GM19372 (cell line): ENCODE data around the gene SPAG8.

ENCODE experiments used
- ATAC-seq: cut with Tn5 transposase; IDR thresholded peaks from one replicate; pipeline ENCODE4 v1.9.1; 2021; ENCODE audit warnings: mild to moderate bottlenecking, low read depth, moderate library complexity; ENCODE audit not compliant: unreplicated experiment

The SPAG8 gene

GRCh38 chr9:35840881-35841644 is 29.0 kb upstream of the SPAG8 start:
- no peak for ATAC-seq

DNA sequence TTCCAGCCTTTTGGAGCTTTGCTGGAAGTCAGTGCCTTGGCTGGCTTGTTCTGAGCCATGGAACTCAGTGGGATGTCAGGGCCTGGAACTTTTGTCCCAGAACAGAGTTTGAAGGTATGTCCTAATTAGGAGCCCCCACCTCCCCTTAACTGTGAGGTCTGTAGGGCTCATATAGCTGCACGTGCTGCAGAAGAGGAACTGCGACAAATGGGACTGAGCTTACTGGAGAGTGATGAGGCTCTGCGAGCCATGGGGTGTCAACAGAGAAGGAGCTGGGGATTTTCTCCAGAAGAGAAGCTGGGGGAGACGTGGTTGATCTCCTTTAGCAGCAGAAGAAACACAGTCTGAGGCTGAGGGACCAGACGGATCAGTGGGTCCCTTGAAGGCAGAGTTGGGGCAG is 27.9 kb upstream of the SPAG8 start:
- ATAC-seq: no peak

DNA sequence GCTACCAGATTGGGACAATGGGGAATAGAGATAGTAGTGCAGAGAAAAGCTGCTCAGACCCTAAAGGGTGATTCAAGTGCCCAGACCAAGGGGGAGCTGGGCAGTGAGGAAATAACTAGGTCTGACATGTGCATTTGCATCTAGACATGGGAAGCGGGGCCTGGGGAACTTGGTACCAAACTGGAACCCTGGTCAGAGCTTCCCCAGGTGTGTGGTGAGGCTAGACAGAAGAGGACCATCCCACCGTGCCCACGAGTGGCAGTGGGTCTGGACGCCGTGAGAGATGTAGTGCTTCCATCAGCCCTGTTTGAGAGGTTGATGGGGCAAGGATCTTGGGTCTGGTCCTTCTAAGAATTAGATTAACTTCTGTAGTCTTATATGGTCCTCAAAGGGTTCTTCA is 24.5 kb upstream of the SPAG8 start:
- ATAC-seq: no peak

- no peak for ATAC-seq
Measured at GRCh38 chr9:35835766-35836165, 23.7 kb upstream of the SPAG8 start.

DNA sequence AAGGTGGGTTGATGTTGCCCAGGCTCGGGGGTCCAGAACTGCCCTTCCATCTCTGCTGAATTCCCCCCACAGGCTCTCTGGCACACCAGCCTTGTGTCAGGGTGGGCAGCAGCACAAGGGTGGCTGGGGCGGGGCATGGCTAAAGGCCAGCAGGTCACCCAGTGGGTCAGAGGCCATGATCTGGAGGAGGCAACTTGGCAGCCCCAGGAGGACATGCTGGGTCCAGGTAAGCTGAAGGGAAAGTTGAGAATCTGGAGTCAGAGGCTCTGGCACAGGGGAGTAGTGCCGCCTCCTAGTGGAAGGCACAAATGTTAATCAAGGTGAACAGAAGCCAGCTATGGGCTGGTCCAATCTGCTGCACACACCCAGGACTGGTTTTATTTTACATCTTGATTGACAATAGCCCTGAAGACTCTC is 23.2 kb upstream of the SPAG8 start:
- no peak for ATAC-seq

GRCh38 chr9:35834260-35835215 is 22.5 kb upstream of the SPAG8 start:
- ATAC-seq: no peak

GRCh38 chr9:35832814-35833213 is 20.8 kb upstream of the SPAG8 start:
- ATAC-seq: no peak

DNA sequence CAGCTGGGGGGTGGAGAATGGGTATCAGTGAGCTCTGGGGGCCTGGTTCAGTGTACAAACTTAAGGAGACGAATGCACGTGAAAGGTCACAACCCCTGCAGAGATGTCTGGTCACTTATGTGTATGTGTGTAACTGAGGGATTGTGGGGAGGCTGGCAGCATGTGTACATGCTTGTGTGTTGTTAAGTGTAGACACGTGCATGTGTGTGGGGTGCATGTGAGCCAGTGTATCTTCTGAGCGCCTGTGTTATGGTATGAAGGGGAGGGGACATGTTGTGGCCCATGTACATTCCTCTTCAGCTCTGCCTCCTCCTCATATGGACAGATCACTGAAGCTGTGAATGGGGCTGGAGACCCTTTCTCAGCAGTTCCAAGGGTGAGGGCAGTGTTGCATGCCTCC is 19.0 kb upstream of the SPAG8 start:
- no peak for ATAC-seq

GRCh38 chr9:35829764-35830096 is 17.7 kb upstream of the SPAG8 start:
- ATAC-seq: no peak

GRCh38 chr9:35829084-35829763 is 17.2 kb upstream of the SPAG8 start, which contains the start of gene TMEM8B:
TMEM8B (plus strand) TSS chr9:35829228; CDS start chr9:35829448, 220 bp downstream.
- ATAC-seq: peak; percentile 80

- ATAC-seq: no peak
Measured at GRCh38 chr9:35828716-35829083, 16.6 kb upstream of the SPAG8 start, which contains the start of gene FAM221B. FAM221B (minus strand) TSS chr9:35828732; CDS start chr9:35826161, 2,571 bp downstream.

DNA sequence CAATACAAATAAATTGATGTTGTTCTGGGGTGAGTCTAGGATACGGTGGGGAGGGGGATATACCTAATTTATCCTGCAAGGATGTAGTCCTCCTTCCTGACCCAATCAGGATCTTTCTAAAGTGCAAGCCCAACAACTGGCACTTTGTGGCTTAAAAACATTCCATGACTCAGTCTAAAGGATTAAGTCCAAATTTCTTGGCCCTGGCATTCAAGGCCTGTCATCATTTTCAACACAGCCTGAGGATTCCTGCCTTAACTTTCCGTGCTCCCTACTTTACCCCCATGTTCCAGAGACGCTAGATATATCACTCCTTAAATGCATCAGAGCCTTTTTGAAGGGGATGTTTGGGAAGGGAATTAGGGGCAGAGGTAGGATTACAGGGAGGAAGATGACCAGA is 15.4 kb upstream of the SPAG8 start:
- ATAC-seq: no peak

GRCh38 chr9:35826071-35826701 is 14.1 kb upstream of the SPAG8 start:
- no peak for ATAC-seq

GRCh38 chr9:35822926-35823325 is 10.9 kb upstream of the SPAG8 start:
- ATAC-seq: no peak

GRCh38 chr9:35820076-35820475 is 8.0 kb upstream of the SPAG8 start:
- ATAC-seq: no peak

DNA sequence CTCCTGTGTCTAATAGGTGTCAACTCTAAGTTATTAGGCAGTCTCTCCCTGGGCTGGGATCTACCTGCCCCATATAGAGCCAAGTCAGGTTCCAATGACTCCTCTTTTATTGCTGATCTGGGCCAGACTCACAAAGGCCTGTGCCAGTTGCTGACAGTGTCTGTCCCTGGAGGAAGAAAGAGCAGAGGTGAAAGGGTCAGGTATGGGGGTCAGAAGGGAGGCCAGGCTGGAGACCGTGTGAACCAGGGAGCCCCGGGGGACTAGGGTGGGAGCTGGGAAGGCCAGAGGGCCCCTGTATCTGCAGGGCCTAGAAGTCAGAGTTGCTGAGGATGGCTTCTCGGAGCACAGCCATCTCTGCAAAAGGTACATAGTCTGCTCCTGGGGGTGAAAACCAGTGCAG is 6.3 kb upstream of the SPAG8 start:
- no peak for ATAC-seq

GRCh38 chr9:35816708-35817107 is 4.6 kb upstream of the SPAG8 start:
- no peak for ATAC-seq

DNA sequence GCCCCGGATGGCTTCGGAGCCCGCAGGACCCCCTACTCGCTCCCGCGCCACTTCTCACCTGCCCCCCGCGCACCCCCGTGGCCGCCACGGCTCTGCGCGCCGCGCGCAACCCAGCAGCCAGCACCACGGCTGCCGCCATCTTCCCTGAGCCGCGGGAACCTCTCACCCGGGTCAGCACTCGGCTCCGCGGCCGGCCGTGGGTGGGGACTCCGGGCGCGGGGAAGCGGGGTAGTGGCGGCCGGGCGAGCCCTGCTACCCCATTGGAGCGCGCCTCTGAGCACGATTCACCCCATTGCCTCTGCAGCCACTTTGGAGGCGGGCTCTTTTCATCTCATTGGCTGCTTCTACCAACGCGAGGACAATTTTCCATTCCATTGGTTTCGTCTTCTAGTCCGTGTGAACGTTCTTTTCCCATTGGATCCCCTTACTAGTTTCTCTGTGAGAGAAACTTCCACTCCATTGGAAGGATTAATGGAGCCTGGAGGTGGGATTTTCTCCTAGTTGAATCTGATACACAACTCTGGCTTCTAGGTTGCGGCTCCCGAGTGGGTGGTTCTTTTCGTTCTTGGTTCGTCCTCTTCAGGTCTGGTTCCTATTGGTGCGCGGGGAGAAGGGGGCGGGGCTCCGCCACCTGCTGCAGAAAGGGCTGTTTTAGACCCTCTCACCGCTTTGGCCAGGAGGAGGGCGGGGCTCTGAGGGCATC is 2.9 kb upstream of the SPAG8 start, which contains the start of gene HINT2:
Gene HINT2, minus strand, starts transcription at position 202 of the 703 bp plus-strand sequence. Its CDS starts 63 bp downstream, at position 139.
- peak; percentile 70 for ATAC-seq

DNA sequence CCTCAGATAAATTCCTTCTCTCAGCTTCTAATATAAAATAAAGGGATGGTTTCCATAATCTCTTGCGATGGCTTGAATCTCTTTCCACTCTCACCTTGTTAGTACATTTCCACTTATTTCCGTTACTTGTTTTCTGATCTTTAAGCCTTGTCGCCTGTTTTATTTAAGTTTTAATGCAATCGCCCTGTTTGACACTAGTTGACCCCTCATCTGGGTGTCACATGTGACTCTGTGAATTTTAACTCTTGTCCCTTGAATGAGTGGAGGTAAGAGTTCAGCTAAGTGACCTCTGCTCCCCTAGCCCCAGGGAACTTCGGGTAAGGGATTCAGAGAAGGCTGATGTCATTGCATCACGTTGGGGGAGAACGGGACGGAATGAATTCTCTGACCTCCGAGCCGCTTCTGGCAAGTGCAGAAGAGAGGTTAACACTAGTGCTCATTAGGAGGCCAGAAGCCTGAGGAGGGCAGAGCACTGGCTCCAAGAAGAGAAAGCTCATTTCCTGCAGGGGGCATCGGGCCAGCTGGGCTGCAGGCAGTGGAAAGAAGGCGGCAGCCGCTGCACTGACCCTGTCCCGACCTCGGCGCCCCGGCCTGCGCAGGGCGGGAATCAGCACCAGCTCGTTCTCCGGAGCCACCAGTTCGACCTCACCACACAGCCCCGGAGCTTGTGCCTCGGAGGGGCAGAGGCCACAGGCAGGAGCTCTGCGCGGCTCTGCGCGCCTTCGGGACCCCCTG is 2.2 kb upstream of the SPAG8 start:
- ATAC-seq: peak; percentile 11
